Upper lobe of left lung (tissue), 6 donors: ENCODE measurements around the gene PRKN. TPM values are rescaled to one million over a fixed set of nuclear protein-coding genes. Genes with fewer than 3 reads are reported as not detected.
"Not testable (repeated sequence)": the region's sequence is repeated elsewhere in the genome, so short reads cannot be mapped to it uniquely, and the experiment has no call there.

Experiments used
- ATAC-seq, 2 donors: fragments of 200-7000 bp; cut with Tn5 transposase; one replicate each; pipeline ENCODE4 v1.9.1; 2022; ENCODE audit warnings: mild to moderate bottlenecking in 2 of 2, moderate library complexity in 2 of 2; ENCODE audit not compliant: low FRiP score in 2 of 2
- DNase-seq, 2 donors: peaks; one replicate each; pipeline ENCODE4 v3.0.0-alpha.2; 2019 to 2020
- H3K27ac ChIP-seq, 4 donors: fragments of 200-600 bp; sonication (generic); one replicate each; pipeline ENCODE4 v1.5.1; 2016 to 2019
- H3K27me3 ChIP-seq, 4 donors: fragments of 200-600 bp; sonication (generic); one replicate each; pipeline ENCODE4 v1.5.1; 2017 to 2019
- H3K36me3 ChIP-seq, 4 donors: fragments of 200-600 bp; sonication (generic); one replicate each; pipeline ENCODE4 v1.5.1; 2016 to 2019
- H3K4me1 ChIP-seq, 4 donors: fragments of 200-600 bp; sonication (generic); one replicate each; pipeline ENCODE4 v1.5.1; 2018 to 2019
- H3K4me3 ChIP-seq, 4 donors: fragments of 200-600 bp; sonication (generic); one replicate each; pipeline ENCODE4 v1.5.1; 2017 to 2019; ENCODE audit warnings: mild to moderate bottlenecking in 2 of 4, moderate library complexity in 1 of 4
- H3K9me3 ChIP-seq, 4 donors: fragments of 200-600 bp; sonication (generic); one replicate each; pipeline ENCODE4 v1.5.1; 2018 to 2019
- CTCF ChIP-seq, 6 experiments: fragments of 450-650 bp in 4 of 6; fragments of 200-600 bp in 2 of 6; sonication (generic) in 2 of 6; IDR thresholded peaks; one replicate each; pipeline ENCODE4 v1.5.1; 2016 to 2019; ENCODE audit warnings: antibody characterized with exemption in 6 of 6
- EP300 ChIP-seq, 4 donors: sonication (generic); formaldehyde crosslinking; IDR thresholded peaks; one replicate each; pipeline ENCODE4 v1.5.1; 2017; ENCODE audit warnings: antibody characterized with exemption in 4 of 4, control low read depth in 2 of 4
- POLR2A ChIP-seq, 4 donors: fragments of 450-650 bp; IDR thresholded peaks; one replicate each; pipeline ENCODE4 v1.5.1; 2016 to 2017; ENCODE audit warnings: antibody characterized with exemption in 4 of 4, mild to moderate bottlenecking in 2 of 4
- POLR2AphosphoS5 ChIP-seq, 2 donors: sonication (generic); formaldehyde crosslinking; IDR thresholded peaks; one replicate each; pipeline ENCODE4 v1.5.1; 2017; ENCODE audit warnings: antibody characterized with exemption in 2 of 2
- WGBS, 2 donors: methylation state at CpG; one replicate each; pipeline ENCODE4 v1.1.5; 2017 to 2018; 5-methylcytosine and 5-hydroxymethylcytosine counted together
- total RNA-seq, 6 donors: library from RNA; depleted of rRNA in 4 of 6; stranded (reverse); fragments of >200 nt in 4 of 6; gene quantifications; one replicate each; pipeline versions ENCODE4 v1.1.0 to v1.2.1, GENCODE V29; 2016 to 2021
- donor health status: DM: no; HTN: no; CAD: no; lungs with moderate emphysema.
- donor health status: DM: no; HTN: yes; CAD: no; lungs with severe emphysema.

Gene PRKN
- total RNA-seq, 6 donors from 2014 or later: 2.7 to 29.3 (median 5.5) TPM

- DNase-seq: no peak
- H3K27ac ChIP-seq: no peak overlapping the region
- no peak for ATAC-seq
- no peak overlapping the region for H3K4me3 ChIP-seq
- TF ChIP-seq POLR2AphosphoS5 (IDR thresholded peaks at IDR 0.05) (no peak), CTCF (IDR thresholded peaks at IDR 0.05) (no peak), EP300 (IDR thresholded peaks at IDR 0.05) (no peak), POLR2A (IDR thresholded peaks at IDR 0.05) (no peak)
- no peaks in the 10 kb centered on the region for H3K27me3 ChIP-seq
- H3K9me3 ChIP-seq: no peaks in the 10 kb centered on the region
- H3K36me3 ChIP-seq: no peaks in the 10 kb centered on the region
- no peaks in the 10 kb centered on the region for H3K4me1 ChIP-seq
Observed at GRCh38 chr6:162680367-162680766, 47.2 kb downstream of the PRKN start.

DNA sequence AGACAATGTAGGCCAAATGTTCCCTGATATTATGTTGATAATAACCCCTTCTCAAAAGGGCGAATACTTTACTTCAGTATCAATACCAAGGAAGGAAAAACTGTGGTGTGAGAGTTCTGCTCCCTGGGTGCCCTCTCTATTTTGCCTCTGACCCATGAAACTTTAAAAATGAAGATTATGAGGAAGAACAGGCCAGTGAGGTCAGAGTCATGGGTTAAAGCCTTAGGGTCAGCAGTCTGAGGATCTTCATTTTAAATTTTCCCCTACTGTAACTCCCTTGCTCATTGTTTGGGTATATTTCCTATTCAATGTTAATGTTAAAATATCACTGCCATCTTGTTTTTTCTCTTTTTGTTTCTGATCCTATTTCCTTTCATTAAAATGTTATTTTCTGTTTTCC lies 47.9 kb downstream of the PRKN start:
- DNase-seq (no peak), ATAC-seq (no peak)
- H3K9me3 ChIP-seq: no peaks in the 10 kb centered on the region
- no peak overlapping the region for H3K27ac ChIP-seq
- H3K4me3 ChIP-seq: no peak overlapping the region
- no peak for TF ChIP-seq EP300 (IDR thresholded peaks at IDR 0.05)
- no peak for TF ChIP-seq POLR2AphosphoS5 (IDR thresholded peaks at IDR 0.05)
- TF ChIP-seq POLR2A (IDR thresholded peaks at IDR 0.05): no peak
- TF ChIP-seq CTCF (IDR thresholded peaks at IDR 0.05): no peak
- no peaks in the 10 kb centered on the region for H3K4me1 ChIP-seq
- 90 to 96% methylated on average over 1 of the region's 1 CpG for WGBS, 2 donors
- no peaks in the 10 kb centered on the region for H3K27me3 ChIP-seq
- no peaks in the 10 kb centered on the region for H3K36me3 ChIP-seq

DNA sequence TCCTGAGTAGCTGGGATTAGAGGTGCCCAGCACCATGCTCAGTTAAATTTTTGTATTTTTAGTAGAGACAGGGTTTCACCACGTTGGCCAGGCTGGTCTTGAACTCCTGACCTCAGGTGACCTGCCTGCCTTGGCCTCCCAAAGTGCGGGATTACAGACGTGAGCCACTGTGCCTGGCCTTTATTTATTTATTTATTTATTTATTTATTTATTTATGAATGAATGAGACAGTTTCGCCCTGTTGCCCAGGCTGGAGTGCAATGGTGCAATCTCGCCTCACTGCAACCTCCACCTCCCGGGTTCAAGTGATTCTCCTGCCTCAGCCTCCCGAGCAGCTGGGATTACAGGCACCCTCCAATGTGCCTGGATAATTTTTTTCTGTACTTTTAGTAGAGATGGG lies 48.7 kb downstream of the PRKN start:
- H3K36me3 ChIP-seq, H3K27ac ChIP-seq, H3K9me3 ChIP-seq, H3K4me1 ChIP-seq, ATAC-seq, H3K4me3 ChIP-seq, DNase-seq, H3K27me3 ChIP-seq: not testable (repeated sequence)
- 90 to 96% methylated on average over 7 of the region's 7 CpGs for WGBS, 2 donors

DNA sequence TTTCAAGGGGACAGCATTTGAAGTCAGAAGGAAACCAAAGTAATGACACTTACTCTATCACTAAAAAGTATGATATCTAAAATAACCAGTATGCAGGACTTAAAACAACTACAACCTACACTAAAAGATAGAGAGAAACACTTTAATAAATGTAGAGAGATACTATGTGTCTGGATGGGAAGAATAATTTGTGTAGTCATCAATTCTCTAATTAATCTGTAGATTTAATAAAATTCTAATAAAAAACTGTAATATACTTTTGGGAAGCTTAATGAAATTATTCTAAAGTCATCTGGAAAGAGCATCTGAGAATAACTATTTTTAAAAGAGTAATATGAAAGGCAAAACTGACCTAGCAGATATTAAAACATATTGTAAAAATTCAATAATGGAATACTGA lies 52.1 kb downstream of the PRKN start:
- TF ChIP-seq POLR2A (IDR thresholded peaks at IDR 0.05) (no peak), EP300 (IDR thresholded peaks at IDR 0.05) (no peak), POLR2AphosphoS5 (IDR thresholded peaks at IDR 0.05) (no peak), CTCF (IDR thresholded peaks at IDR 0.05) (no peak)
- Histone ChIP-seq H3K4me1 (no peaks in the 10 kb centered on the region), H3K27me3 (no peaks in the 10 kb centered on the region), H3K36me3 (no peaks in the 10 kb centered on the region), H3K4me3 (no peak overlapping the region), H3K9me3 (no peaks in the 10 kb centered on the region), H3K27ac (no peak overlapping the region)
- DNase-seq (no peak), ATAC-seq (no peak)

DNA sequence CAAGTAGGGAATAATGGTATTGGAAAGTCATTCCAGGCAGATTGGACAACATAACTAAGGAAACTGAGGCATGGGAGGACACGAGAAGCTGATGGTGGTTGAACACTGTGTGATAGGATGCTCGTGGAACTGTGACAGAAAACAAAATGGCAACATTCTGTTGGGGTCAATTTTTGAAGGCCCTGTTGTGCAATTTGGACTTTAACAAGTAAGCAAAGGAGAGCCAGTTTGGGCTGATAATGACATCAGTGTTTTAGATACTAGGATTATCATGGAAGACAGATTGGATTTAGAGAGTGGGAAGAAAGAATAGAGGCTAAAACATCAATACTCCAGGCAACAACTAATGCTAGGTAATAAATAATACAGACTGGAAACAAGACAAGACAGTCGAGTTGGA lies 53.1 kb downstream of the PRKN start:
- Histone ChIP-seq H3K27me3 (no peaks in the 10 kb centered on the region), H3K4me3 (no peak overlapping the region), H3K36me3 (no peaks in the 10 kb centered on the region), H3K9me3 (no peaks in the 10 kb centered on the region), H3K27ac (no peak overlapping the region), H3K4me1 (no peaks in the 10 kb centered on the region)
- TF ChIP-seq POLR2A (IDR thresholded peaks at IDR 0.05): no peak
- no peak for TF ChIP-seq EP300 (IDR thresholded peaks at IDR 0.05)
- TF ChIP-seq POLR2AphosphoS5 (IDR thresholded peaks at IDR 0.05): no peak
- TF ChIP-seq CTCF (IDR thresholded peaks at IDR 0.05): no peak
- ATAC-seq: no peak
- WGBS, 2 donors: 78 to 85% methylated on average over 3 of the region's 3 CpGs
- no peak for DNase-seq
